GM10847 (cell line): Measurements from ENCODE around the gene HM13.

Source experiments
- POLR2A ChIP-seq: IDR thresholded peaks from 2 replicates; pipeline ENCODE4 v1.6.1; 2011; ENCODE audit not compliant: insufficient read length; ENCODE audit errors: extremely low read depth

Gene HM13

GRCh38 chr20:31537116-31537871, 23.1 kb downstream of the HM13 start:
- no peak for TF ChIP-seq POLR2A

- no peak for TF ChIP-seq POLR2A
Observed at GRCh38 chr20:31537890-31538289, 23.6 kb downstream of the HM13 start.

- TF ChIP-seq POLR2A, result no peak
Observed at GRCh38 chr20:31538326-31538725, 24.1 kb downstream of the HM13 start.

GRCh38 chr20:31540406-31540805, 26.2 kb downstream of the HM13 start:
- no peak for TF ChIP-seq POLR2A

- TF ChIP-seq POLR2A, result no peak
Observed at GRCh38 chr20:31542201-31542842, 28.1 kb downstream of the HM13 start.

GRCh38 chr20:31542963-31543362, 28.7 kb downstream of the HM13 start:
- no peak for TF ChIP-seq POLR2A

GRCh38 chr20:31543966-31544598, 29.8 kb downstream of the HM13 start:
- no peak for TF ChIP-seq POLR2A

- TF ChIP-seq POLR2A, result no peak
Observed at GRCh38 chr20:31544600-31544999, 30.4 kb downstream of the HM13 start.

GRCh38 chr20:31547017-31547675, 32.9 kb downstream of the HM13 start:
- peak; percentile 79 for TF ChIP-seq POLR2A

- no peak for TF ChIP-seq POLR2A
Observed at GRCh38 chr20:31547720-31548298, 33.6 kb downstream of the HM13 start.

- TF ChIP-seq POLR2A, result no peak
Observed at GRCh38 chr20:31548820-31549512, 34.7 kb downstream of the HM13 start.

- TF ChIP-seq POLR2A, result no peak
Observed at GRCh38 chr20:31549513-31549880, 35.3 kb downstream of the HM13 start.

GRCh38 chr20:31550099-31550498, 35.9 kb downstream of the HM13 start:
- TF ChIP-seq POLR2A, result no peak

- no peak for TF ChIP-seq POLR2A
Observed at GRCh38 chr20:31551163-31552081, 37.2 kb downstream of the HM13 start.

- TF ChIP-seq POLR2A, result no peak
Observed at GRCh38 chr20:31555203-31555775, 41.0 kb downstream of the HM13 start.
